Activated CD4-positive, alpha-beta T cell treated with anti-CD3 and anti-CD28 coated beads, Interleukin-2, Interleukin-6, amounts not matched to agents 100 ng/mL and 50 ng/mL, durations not matched to agents 16 hours and 8 hours (primary cell): ENCODE measurements around the gene SLC25A45.

Source experiments
- DNase-seq: peaks from one replicate; pipeline ENCODE4 v3.0.0-alpha.2; 2020

Gene SLC25A45, protein sequence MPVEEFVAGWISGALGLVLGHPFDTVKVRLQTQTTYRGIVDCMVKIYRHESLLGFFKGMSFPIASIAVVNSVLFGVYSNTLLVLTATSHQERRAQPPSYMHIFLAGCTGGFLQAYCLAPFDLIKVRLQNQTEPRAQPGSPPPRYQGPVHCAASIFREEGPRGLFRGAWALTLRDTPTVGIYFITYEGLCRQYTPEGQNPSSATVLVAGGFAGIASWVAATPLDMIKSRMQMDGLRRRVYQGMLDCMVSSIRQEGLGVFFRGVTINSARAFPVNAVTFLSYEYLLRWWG

DNA sequence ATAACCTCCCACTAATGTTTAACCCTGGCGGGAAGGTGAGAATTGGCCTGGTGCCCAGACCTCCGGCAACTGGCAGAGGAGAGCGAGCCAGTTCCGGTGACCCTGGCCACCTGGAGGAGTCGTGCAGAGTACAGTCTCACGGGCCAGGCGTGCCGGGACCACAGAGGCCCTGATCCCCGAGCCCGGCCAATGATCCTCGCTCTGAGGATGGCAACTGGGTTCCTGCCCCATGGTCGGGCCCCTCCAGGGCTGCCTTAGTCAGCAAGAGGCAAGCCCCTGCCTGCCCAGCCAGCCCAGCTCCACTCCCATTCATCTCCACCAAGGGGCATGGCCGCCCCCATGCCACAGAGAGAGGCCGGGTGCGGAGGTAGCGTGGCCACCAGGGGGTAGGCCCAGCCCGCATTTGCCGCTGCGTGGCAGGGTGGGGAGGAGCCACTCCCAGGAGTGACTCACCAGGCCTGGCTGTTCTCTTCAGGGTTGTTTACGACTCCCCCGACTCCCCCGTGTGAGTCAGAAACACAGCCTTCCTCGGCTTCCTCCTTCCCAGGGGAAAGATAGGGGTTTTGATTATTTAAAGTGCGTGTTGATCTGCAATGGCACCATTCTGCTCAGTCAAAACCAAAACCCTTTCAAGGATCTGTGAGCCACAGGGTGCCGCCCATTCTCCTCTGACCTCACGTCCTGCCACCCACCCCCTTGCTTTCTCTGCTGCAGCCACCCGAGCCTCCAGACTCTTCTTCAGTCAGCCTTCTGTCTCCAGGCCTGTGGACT, at the start of gene SLC25A45:
TSS of gene SLC25A45 (minus strand) at position 614 of the 771 bp plus-strand sequence. CDS start 695 bp downstream, outside the sequence.
- peak; percentile 96 for DNase-seq

DNA sequence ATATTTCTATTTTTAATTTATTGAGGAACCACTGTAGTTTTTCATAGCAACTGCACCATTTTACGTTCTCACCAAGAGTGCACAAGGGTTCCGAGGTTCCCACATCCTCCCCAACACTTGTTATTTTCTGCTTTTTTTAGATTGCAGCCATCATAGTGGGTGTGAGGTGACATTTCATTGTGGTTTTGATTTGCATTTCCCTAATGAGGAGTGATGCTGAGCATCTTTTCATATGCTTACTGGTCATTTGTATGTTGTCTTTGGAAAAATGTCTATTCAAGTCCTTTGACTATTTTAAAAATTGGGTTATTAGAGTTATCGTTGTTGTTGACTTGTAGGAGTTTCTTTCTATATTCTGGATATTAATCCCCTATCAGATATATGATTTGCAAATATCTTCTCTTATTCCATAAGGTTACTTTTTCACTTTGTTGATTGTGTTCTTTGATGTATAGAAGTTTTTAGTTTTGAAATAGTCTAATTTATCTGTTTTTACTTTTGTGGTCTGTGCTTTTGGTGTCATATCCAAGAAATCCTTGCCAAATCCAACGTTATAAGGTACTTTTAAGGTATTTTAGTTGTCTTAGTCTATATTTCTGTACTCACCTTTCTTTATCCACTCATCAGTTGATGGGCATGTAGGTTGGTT, 49.1 kb upstream of the SLC25A45 start:
- peak; percentile 55 for DNase-seq

GRCh38 chr11:65430406-65431217, 48.2 kb upstream of the SLC25A45 start:
- DNase-seq = peak; percentile 50

- peak; percentile 71 for DNase-seq
Observed at GRCh38 chr11:65429724-65430405, 47.4 kb upstream of the SLC25A45 start.

GRCh38 chr11:65429068-65429681, 46.7 kb upstream of the SLC25A45 start:
- DNase-seq = peak; percentile 46

- DNase-seq = no peak
Observed at GRCh38 chr11:65428578-65429067, 46.2 kb upstream of the SLC25A45 start.

DNA sequence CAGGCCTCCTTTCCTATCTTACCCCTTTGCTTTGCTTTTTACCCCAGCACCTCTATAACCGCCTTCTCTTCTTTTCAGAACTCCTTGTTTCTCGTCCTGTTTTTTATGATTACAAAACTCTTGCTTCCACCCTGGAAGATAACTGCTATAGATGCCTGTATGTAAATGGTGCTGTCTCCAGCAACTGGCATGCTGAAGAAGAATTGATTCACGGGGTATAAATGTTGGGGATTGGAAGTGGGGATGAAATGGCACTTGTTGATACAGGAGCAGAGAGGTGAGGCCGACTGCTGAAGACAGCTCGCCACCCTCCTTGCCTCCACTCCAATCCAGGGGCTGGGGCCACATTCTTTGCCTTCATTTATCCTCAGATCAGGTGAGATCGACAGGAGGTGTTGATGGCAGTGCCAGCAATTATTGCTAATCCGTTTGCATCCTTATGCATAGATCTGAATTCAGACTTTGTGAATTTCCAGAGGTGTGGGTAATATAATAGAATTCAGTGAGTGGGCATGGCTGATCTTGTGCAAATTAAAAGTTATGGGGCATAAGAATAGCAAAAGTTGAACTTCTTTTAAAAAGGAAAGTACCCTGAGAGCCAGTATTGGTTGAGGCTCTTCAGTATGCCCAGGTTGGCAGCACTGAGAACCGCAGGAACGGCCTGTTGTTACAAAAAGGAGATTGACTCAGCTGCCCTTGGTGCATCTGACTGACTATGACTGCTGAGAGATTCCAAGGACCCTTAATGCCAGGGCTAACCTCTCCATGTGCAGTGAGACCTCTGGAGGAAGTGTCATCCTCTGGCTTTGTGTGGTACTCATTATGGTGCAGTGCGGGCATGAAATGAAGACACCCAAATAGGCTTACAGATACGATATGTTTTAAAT, 45.5 kb upstream of the SLC25A45 start:
- peak; percentile 74 for DNase-seq

GRCh38 chr11:65426839-65427690, 44.6 kb upstream of the SLC25A45 start:
- peak; percentile 61 for DNase-seq

DNA sequence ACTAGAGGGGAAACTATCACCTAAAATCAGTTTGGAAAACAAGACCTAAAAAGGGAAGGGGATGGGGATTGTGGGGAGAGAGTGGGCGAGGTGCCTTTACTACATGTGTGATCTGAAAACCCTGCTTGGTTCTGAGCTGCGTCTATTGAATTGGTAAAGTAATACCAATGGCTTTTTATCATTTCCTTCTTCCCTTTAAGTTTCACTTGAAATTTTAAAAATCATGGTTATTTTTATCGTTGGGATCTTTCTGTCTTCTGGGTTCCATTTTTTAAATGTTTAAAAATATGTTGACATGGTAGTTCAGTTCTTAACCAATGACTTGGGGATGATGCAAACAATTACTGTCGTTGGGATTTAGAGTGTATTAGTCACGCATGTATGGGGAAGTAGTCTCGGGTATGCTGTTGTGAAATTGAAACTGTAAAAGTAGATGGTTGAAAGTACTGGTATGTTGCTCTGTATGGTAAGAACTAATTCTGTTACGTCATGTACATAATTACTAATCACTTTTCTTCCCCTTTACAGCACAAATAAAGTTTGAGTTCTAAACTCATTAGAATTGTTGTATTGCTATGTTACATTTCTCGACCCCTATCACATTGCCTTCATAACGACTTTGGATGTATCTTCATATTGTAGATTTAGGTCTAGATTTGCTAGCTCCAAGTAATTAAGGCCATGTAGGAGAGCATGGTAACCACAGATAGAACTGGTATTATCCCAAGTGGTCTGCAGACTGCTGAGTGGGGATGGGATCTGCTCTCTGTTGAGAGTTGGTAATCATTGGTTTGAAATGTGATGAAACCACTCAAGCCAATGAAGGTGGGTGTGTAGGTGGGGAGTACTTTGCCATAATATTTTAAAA, 43.8 kb upstream of the SLC25A45 start:
- peak; percentile 87 for DNase-seq

GRCh38 chr11:65425105-65425970, 42.9 kb upstream of the SLC25A45 start:
- peak; percentile 94 for DNase-seq

DNA sequence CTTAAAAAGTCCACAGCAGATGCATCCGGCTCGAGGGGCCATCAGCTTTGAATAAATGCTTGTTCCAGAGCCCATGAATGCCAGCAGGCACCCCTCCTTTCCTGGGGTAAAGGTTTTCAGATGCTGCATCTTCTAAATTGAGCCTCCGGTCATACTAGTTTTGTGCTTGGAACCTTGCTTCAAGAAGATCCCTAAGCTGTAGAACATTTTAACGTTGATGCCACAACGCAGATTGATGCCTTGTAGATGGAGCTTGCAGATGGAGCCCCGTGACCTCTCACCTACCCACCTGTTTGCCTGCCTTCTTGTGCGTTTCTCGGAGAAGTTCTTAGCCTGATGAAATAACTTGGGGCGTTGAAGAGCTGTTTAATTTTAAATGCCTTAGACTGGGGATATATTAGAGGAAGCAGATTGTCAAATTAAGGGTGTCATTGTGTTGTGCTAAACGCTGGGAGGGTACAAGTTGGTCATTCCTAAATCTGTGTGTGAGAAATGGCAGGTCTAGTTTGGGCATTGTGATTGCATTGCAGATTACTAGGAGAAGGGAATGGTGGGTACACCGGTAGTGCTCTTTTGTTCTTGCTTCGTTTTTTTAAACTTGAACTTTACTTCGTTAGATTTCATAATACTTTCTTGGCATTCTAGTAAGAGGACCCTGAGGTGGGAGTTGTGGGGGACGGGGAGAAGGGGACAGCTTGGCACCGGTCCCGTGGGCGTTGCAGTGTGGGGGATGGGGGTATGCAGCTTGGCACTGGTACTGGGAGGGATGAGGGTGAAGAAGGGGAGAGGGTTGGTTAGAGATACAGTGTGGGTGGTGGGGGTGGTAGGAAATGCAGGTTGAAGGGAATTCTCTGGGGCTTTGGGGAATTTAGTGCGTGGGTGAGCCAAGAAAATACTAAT, 42.0 kb upstream of the SLC25A45 start:
- peak; percentile 72 for DNase-seq

GRCh38 chr11:65423516-65424204, 41.2 kb upstream of the SLC25A45 start:
- DNase-seq = peak; percentile 55

- DNase-seq = peak; percentile 97
Observed at GRCh38 chr11:65422633-65423515, 40.4 kb upstream of the SLC25A45 start, which contains the start of gene NEAT1. Gene NEAT1 (plus strand): TSS chr11:65422798.
